BJ (cell line): Measurements from ENCODE around the gene PRSS33. TPM values are rescaled to one million over a fixed set of nuclear protein-coding genes. Genes with fewer than 3 reads are reported as not detected.

Source experiments
- CTCF ChIA-PET: fragments of 350-600 bp; formaldehyde crosslinking; extraction: SDS; loops from one replicate; lab custom pipeline; 2021; ENCODE audit warnings: antibody characterized with exemption, inconsistent platforms; lab: Yijun Ruan, JAX
- POLR2A ChIA-PET: fragments of 300-600 bp; sonication (Branson Sonifier 250); formaldehyde crosslinking; extraction: SDS; loops from one replicate; lab custom pipeline; 2021; ENCODE audit warnings: antibody characterized with exemption; lab: Charles Lee
- DNase-seq: peaks from one replicate; pipeline ENCODE4 v3.0.0-alpha.2; 2011; ENCODE audit warnings: low read depth
- H3K27me3 ChIP-seq: 2 replicates; pipeline ENCODE4 v1.6.0; 2011; ENCODE audit warnings: low read length; ENCODE audit not compliant: control insufficient read depth, insufficient read depth
- H3K36me3 ChIP-seq: 2 replicates; pipeline ENCODE4 v1.5.1; 2011; ENCODE audit warnings: low read length; ENCODE audit not compliant: control insufficient read depth, insufficient read depth
- H3K4me3 ChIP-seq: 2 replicates; pipeline ENCODE4 v1.5.1; 2011; ENCODE audit warnings: low read depth, mild to moderate bottlenecking, control low read depth, low read length
- polyA plus RNA-seq: library from polyadenylated mRNA; depleted of rRNA; stranded (reverse); fragments of >200 nt; gene quantifications from 2 replicates; pipeline ENCODE4 v1.2.3, GENCODE V29; 2011
- TF ChIP-seq, protein P1 (sequence below): IDR thresholded peaks from 2 replicates; pipeline ENCODE4 v1.5.1; 2011; ENCODE audit warnings: low read depth, mild to moderate bottlenecking, control low read depth, inconsistent platforms, low read length, moderate library complexity; ENCODE audit not compliant: insufficient read depth

The PRSS33 gene
- polyA plus RNA-seq, 1 experiment = not detected

DNA sequence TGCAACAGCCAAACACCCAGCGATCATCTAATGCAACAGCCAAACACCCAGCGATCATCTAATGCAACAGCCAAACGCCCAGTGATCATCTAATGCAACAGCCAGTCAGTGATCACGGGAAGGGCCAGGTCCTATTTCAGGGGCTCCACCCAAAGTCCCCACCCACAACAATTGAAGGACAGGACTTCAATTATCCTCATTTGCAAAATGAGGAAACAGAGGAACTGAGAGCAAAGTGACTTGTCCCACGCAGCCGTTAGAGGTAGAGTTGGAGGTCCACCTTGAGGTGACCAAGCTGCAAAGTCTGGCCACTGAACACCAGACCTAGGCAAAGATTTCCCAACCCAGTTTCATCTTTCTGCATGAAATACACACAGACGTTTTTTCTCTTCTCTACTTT lies 46.4 kb upstream of the PRSS33 start:
- ChIA-PET CTCF (no interaction called here), POLR2A (no interaction called here)
- TF ChIP-seq, protein P1, sequence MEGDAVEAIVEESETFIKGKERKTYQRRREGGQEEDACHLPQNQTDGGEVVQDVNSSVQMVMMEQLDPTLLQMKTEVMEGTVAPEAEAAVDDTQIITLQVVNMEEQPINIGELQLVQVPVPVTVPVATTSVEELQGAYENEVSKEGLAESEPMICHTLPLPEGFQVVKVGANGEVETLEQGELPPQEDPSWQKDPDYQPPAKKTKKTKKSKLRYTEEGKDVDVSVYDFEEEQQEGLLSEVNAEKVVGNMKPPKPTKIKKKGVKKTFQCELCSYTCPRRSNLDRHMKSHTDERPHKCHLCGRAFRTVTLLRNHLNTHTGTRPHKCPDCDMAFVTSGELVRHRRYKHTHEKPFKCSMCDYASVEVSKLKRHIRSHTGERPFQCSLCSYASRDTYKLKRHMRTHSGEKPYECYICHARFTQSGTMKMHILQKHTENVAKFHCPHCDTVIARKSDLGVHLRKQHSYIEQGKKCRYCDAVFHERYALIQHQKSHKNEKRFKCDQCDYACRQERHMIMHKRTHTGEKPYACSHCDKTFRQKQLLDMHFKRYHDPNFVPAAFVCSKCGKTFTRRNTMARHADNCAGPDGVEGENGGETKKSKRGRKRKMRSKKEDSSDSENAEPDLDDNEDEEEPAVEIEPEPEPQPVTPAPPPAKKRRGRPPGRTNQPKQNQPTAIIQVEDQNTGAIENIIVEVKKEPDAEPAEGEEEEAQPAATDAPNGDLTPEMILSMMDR = no peak
- Histone ChIP-seq H3K36me3 (no peaks in the 10 kb centered on the region), H3K27me3 (peaks cover 23% of the 10 kb centered on the region), H3K4me3 (no peak overlapping the region)
- DNase-seq = no peak

DNA sequence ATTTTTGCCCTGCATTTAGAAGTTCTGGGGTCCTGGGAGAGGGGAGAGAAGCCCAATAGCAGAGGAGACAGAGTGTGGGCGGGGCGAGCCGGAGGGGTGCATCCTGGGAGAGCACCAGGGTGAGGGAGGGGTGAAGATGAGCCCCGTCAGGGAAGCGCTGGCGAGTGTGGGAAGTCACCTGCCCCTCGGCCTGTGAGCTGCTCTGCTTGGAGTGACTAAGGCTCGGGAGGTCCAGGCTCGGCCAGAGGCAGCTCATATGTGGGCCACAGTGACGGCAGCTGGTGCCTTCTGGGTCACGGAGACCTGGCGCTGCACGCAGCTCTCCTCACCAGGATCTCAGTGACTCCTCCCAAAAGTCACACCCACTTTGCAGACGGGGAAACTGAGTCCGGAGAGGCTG lies 43.8 kb upstream of the PRSS33 start:
- POLR2A ChIA-PET = no interaction called here
- peaks cover 29% of the 10 kb centered on the region for H3K27me3 ChIP-seq
- CTCF ChIA-PET = interaction anchor here (1.0 kb wide), 1 partner anchor 8 kb away, joined by 3 read pairs; no protein-coding TSS in a partner anchor
- H3K4me3 ChIP-seq = no peak overlapping the region
- H3K36me3 ChIP-seq = no peaks in the 10 kb centered on the region
- TF ChIP-seq, protein P1 = no peak
- no peak for DNase-seq

DNA sequence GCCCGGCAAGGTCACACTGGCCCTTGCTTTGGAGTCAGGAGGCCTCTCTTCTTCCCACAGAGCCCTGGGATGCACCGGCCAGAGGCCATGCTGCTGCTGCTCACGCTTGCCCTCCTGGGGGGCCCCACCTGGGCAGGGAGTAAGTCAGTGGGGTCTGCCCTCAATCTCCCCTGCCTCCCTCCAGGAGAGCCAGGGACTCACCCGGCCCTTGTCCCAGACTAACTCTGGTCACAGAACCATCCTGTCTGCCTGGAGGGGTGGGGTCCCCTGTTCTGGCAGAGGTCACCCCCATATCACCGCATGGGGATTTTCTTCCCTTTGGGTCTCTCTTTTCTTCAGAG lies 43.0 kb upstream of the PRSS33 start:
- POLR2A ChIA-PET = no interaction called here
- no peak for DNase-seq
- peaks cover 30% of the 10 kb centered on the region for H3K27me3 ChIP-seq
- CTCF ChIA-PET = no interaction called here
- TF ChIP-seq, protein P1 = no peak
- H3K36me3 ChIP-seq = no peaks in the 10 kb centered on the region
- H3K4me3 ChIP-seq = no peak overlapping the region

DNA sequence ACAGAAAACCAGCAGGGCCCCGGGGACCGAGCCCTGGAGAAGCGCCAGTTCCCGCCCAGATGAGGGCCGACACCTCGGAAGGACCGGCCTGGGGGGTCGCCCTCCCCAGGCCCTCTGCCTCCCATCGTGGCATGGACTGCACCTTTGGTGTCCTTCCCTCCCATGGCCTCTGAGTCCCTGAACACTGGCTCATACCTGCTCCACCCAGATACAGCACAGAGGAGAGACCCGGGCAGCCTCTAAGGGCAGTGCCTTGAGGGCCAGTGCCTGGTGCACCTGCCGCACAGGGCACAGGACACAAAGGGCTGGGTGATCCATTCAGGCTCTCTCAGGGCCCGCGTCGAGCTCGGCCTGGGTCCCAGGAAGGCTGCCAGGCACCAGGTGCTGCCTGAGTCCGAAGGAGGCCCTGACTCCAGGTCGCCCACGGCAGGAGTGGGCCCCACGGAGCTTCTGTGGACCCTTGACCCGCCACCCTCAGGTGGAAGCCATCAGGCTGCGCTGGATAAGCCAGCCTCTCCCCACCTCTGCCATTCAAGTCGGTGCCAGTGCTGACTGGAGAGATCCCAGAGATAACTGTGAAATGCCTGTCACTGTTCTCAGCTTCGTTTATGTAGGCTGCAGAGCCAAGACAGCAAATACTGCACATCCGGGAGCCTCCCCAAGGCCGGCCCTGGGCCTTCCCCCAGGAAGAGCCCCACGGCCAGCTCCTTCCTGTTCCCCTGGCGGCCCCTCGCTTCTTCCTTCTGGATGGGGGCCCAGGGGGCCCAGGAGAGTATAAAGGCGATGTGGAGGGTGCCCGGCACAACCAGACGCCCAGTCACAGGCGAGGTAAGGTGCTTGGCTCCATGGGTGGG lies 42.4 kb upstream of the PRSS33 start, which contains the start of gene ZG16B:
Gene ZG16B (plus strand): TSS at position 803 of the 854 bp plus-strand sequence. CDS start 139 bp downstream, outside the sequence.
- POLR2A ChIA-PET = no interaction called here
- CTCF ChIA-PET = interaction anchor here (1.9 kb wide), 1 partner anchor 9 kb away, joined by 11 read pairs; no protein-coding TSS in a partner anchor
- H3K27me3 ChIP-seq = peaks cover 33% of the 10 kb centered on the region

DNA sequence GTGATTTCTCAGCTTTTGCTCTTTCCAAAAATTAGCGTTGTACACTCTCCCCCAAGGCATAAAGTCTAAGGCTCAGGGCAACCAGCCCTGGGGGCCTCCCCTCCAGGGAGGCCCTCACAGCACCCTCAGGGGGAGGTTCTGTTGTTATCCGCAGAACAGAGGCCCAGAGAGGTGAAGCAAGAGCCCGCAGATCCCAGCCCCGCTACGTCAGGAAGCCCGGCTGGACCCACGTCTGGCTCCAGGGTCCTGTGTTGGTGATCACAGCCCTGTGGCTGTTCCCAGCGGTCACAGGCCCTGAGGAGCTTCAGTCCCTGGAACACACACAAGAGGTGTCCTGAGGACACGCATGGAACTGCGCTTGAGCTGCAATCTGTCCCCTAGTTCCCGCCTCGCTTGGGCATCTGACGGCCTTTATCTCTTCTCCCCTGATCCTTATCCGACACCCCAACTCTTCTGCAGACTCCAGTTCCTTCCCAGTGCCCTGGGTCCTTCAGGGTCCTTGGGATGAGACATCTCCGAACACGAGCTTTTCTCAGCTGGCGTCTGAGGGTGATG lies 41.6 kb upstream of the PRSS33 start:
- TF ChIP-seq, protein P1 = no peak
- H3K36me3 ChIP-seq = no peaks in the 10 kb centered on the region
- ChIA-PET POLR2A (no interaction called here), CTCF (interaction anchor here (1.9 kb wide), 1 partner anchor 10 kb away, joined by 11 read pairs; no protein-coding TSS in a partner anchor)
- H3K4me3 ChIP-seq = no peak overlapping the region
- no peak for DNase-seq
- peaks cover 33% of the 10 kb centered on the region for H3K27me3 ChIP-seq

More for the DNA sequence above, 42.4 kb upstream of the PRSS33 start, which contains the start of gene ZG16B:
- TF ChIP-seq, protein P1 = no peak
- Histone ChIP-seq H3K4me3 (no peak within 1 kb of the TSS), H3K36me3 (no peaks in the 10 kb centered on the region)
- no peak for DNase-seq
